HG02610 (cell line): ENCODE measurements around the gene WDR18.

Source experiments
- ATAC-seq: cut with Tn5 transposase; IDR thresholded peaks from one replicate; pipeline ENCODE4 v1.9.1; 2021; ENCODE audit warnings: mild to moderate bottlenecking, moderate library complexity; ENCODE audit not compliant: unreplicated experiment

The WDR18 gene, protein sequence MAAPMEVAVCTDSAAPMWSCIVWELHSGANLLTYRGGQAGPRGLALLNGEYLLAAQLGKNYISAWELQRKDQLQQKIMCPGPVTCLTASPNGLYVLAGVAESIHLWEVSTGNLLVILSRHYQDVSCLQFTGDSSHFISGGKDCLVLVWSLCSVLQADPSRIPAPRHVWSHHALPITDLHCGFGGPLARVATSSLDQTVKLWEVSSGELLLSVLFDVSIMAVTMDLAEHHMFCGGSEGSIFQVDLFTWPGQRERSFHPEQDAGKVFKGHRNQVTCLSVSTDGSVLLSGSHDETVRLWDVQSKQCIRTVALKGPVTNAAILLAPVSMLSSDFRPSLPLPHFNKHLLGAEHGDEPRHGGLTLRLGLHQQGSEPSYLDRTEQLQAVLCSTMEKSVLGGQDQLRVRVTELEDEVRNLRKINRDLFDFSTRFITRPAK

DNA sequence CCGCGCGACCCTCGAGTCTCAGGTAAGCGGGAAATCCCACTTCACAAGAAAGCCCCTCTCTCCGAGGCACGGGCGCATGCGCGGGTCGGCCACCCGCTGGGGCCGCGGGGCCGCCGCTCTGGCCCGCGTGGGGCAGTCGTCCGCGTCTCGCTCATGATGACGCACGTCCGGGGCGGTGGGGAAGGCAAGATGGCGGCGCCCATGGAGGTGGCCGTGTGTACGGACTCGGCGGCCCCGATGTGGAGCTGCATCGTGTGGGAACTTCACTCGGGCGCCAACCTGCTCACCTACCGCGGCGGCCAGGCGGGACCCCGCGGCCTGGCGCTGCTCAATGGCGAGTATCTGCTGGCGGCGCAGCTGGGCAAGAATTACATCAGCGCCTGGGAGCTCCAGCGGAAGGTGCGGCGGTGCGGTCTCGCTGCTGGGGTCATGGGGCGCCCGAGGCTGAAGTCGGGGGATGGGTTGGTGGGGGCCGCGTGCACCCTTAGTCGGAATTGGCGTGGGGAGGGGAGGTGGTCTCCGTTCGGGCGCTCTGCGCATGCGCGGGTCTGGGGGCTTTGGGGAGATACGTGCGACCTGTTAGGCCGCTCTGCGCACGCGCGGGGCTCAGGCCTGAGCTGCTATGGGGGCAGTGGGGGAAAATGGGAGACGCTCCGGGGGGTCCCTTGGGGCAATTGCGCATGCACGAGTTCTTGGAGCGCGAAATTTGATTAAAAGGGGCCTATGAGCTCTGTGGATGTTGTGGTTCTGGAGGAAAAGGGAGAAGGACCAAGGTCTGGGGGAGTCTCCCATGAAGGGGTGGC is at the start of gene WDR18:
TSS of gene WDR18 (plus strand) at position 181 of the 803 bp plus-strand sequence. CDS start at position 190, 9 bp downstream.
- peak; percentile 77 for ATAC-seq

DNA sequence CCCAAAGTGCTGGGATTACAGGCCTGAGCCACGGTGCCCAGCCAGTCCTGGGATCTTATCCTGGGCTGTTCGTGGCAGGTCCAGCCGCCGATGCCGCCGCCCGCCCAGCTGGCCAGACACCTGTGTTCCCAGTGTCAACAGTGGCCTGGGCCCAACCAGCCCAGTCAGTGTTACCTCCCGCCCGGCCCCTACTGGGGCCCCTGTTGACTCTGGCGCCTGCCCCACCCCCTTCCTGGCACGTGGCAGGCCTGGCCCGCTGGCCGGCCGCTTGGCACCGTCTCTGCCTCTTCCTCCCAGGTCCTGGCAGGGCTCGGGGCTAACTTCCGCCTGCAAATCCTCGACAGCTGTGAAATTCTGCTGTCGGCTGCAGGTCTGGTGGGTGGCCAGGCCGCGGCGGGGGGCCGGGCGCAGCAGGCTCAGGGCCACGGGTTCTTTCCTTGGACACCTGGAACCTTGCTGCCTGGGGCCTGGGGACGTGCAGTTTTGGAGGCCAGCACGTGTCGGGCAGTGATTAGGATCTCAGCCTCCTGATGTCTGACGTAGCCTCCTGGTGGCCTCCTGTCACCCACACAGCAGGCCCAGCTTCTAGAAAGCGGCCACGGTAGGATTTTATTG is 49.2 kb upstream of the WDR18 start:
- ATAC-seq = no peak

DNA sequence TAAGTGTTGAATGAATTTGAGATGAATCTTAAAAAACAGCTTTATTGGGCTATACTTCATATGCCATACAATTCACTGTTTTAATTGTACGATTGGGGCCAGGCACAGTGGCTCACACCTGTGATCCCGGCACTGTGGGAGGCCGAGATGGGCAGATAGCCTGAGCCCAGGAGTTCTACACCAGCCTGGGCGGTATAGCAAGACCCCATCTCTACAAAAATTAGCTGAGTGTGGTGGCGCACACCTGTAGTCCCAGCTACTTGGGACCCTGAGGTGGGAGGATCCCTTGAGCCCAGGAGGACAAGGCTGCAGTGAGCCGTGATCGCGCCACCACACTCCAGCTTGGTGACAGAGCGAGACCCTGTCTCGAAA is 48.0 kb upstream of the WDR18 start:
- no peak for ATAC-seq

DNA sequence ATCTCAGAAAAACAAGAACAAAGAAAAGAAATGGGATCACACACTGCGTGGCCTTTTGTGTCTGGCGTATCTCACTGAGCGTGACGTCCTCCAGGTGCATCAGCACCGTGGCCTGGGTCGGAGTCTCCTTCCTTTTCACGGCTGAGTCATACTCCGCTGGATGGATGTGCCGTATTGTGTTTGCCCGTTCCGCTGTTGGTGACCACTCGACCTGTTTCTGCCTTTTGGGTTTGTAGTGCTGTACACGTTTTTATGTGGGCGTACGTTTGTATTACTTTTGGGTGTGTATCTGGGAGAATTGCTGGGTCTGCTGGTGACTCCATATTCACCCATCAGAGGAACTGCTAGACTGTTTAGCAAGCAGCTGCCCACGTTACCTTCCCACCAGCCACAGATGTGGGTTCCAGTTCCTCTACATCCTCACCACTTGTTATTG is 46.9 kb upstream of the WDR18 start:
- no peak for ATAC-seq

DNA sequence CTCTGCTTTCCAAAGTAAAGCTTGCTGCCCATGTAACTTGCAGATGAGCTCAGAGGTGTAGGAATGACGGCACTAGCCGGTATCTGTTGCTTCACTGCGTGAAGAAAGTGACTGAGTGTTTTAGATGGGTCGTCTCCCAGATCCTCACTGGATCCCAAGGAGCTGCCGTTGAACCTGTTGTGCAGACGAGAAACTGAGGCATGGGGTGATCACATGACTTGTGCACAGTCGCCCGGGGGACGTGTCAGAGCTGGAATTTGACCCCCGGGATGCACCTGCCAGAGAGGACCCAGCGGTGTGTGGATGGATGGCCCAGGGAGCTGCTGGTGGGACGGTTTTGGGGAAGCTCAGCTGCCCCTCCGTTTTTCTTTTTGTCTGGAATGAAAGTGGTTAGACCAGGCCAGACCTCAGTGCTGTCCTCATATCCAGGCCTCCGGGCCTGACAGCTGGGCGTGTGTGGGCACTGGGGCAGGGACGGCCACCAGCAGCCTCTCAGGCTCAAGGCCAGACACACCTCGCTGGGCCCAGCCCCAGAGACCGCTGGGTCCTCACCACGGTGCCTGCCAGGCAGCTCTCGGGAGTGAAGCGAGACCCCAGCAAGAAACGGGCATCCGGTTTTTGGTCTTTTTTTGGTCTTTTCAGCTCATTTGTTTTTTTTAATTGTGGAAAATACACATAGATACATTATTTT is 45.8 kb upstream of the WDR18 start:
- ATAC-seq = no peak

DNA sequence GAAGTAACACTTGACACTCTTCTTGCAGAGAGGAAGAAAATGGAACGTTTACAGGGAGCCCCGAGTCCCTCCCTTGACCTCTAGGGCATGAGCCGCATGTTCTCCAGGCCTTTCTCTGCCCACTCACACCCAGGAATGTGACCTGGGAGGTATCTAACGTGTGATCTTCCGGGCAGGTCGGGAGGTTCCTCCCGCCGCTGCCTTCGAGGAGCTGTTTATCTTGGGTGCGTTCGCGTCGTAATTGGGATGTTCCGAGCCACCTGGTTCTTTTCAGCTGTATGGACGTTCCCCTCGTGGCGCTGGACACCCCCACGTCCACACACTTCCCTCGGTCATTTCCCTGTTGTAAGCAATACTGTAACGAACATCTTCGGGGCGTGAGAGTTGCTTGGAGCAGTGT is 44.7 kb upstream of the WDR18 start:
- ATAC-seq = no peak

DNA sequence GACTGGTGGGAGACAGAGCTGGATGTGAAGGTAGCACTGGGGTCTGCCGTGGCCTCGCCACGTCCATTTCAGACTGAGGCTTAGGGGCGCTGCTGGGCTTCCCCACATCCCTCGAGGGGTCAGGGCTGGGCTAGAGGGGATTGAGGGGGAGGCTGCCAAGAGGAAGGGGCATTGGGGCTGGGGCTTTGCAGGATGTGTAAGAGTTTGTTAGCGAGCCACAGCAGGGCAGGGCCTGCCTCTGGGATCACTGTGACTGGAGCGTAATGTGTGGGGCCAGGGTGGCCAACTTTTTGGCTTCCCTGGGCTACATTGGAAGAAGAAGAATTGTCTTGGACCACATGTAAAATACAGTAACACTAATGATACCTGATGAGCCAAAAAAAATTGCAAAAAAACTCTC is 44.2 kb upstream of the WDR18 start:
- no peak for ATAC-seq

DNA sequence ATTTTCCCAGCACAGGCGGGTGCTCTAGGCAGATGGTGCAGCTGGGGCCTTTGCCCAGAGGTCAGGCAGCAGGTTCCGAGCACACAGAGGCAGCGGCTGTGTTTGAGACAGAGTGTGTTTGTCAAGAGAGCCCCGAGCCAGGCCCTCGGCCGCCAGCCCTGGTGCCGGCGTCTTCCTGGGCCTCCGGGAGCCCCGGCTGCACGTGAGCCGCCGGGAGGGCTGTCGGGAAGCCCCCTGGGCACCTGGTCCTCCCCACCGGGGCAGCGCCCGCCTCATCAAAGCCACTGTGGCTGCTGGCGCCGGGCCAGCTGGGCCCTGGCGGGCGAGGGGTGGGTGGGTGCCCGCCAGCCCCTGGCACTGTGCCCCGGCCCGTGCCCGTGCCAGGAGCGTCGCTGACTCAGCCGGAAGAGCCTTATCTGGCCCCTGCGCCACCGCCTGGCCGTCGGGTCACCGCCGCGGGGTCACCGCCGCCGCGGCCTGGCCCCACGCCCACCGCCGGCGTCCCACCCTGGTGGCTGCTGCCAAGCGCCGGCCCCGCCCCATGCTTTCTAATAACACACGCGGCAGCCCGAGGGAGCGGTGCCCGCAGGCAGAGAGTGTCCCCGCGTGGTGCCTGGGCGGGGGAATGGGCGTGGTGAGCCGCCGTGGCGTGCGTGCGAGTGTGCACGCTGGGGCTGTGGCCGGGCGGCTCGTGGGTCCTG is 43.4 kb upstream of the WDR18 start:
- ATAC-seq = no peak

DNA sequence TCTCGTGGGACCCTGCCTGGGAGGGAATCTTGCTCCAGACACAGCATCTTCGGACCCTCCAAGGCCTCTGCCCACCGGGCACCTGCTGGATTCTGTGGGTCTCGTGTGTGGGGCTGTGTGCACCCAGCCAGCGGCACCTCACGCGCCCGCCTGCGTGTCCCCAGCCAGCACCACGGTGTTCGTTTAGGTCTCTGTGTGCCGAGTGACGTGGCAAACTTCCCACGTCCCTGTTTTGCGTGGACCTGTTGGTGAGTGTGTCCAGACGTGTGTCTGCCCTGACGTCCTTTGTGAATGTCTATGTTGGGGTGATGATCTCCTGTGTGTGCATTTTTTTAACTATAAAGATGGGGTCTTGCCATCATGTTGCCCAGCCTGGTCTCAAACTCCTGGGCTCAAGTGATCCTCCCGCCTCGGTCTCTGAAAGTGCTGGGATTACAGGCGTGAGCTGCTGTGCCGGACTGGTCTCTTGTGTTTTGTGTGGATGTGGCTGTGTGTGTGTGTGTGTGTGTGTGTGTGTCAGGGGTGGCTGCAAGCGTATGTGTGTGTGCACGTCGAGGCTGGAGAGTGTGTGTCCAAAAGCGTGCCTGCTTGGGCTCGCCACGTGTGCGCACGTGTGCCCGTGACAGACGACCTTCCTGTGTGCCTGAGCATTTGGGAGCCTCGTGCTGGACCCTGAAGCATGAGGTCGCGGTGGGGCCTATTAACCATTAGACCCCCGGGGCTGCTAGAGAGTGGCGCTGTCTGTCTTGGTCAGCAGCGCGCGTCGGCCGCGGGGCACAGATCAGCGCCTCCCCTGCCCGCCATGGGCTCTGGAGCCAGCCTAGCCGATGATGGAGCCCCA is 42.6 kb upstream of the WDR18 start:
- ATAC-seq = no peak

DNA sequence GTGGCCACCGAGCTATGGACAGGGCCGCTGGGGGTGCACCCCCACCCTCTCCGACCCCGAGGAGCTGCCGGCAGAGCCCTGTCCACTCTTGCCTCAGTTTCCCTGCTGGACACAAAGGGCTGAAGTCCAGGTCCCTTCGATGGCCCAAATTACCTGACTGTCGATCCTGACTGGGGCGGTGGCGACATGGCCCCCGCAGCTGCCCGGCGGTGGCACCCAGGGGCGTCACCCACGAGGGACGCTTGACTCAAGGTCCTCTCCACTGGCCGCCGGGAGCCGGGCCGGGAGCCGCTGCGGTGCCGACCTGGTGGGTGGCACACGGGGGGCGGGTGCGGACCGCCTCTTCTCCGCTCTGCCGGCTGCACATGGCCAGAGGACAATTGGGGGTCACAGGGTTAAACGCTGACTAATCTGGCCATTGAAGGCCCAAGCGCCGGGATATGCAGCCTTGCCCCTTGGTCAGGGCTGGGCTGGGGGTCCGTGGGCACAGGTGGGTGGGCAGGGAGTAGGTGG is 42.0 kb upstream of the WDR18 start:
- ATAC-seq = no peak

DNA sequence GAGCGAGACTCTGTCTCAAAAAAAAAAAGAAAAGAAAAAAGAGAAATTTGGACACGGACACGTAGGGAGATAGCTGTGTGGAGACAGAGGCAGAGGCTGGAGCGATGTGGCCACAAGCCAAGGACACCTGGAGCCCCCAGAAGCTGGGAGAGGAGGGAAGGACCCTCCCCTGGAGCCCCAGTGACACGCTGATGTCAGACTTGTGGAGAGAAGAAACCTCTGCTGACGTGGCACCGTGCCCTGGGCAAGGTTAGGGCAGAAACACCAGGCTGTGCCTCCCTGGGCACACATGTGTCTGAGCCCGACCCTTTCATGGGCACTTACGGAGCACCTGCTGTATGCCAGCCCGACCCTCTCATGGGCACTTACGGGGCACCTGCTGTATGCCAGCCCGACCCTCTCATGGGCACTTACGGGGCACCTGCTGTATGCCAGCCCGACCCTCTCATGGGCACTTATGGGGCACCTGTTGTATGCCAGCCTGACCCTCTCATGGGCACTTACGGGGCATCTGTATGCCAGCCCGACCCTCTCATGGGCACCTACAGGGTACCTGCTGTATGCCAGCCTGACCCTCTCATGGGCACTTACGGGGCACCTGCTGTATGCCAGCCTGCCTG is 40.5 kb upstream of the WDR18 start:
- no peak for ATAC-seq

DNA sequence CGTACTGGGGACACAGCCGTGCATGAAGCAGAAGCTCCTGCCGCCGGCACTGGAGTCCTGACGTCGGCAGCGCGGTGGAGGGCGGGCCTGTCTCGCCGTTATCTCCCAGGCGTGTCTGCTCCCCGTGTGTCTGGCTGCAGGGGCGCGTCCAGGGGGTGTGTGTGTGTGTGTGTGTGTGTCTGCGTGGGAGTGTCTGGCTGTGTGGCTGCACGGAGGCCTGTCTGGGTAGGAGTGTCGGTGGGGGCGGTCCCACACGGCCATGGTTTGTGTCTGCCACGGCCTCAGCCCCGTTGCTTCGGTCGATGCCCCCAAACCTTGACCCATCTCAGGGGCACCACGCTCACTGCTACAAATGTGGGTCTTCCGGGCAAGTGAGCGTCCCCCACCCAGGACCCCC is 40.0 kb upstream of the WDR18 start:
- ATAC-seq = no peak

DNA sequence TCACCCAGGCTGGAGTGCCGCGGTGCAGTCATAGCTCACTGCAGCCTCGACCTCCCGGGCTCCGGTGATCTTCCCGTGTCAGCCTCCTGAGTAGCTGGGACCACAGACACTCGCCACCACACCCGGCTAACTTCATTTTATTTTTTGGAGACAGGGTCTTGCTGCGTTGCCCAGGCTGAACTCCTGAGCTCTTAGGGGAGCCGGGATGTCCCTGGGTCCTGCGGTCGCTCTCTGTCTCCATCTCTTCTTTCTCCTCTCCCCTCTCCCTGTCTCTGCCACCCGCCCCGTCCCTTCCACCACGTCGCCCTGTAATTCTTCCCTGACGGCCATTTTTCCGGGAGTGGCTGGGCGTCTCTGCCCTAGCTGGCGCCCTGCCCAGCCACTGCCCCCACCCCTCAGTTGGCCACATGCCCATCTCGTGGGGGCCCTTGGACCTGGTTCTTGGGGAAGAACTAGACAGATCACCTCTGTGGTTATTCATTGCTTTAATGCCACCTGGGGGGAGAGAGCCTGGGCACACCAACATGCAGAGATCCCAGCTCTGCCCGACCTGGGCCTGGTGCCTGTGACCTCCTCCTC is 39.4 kb upstream of the WDR18 start:
- no peak for ATAC-seq

DNA sequence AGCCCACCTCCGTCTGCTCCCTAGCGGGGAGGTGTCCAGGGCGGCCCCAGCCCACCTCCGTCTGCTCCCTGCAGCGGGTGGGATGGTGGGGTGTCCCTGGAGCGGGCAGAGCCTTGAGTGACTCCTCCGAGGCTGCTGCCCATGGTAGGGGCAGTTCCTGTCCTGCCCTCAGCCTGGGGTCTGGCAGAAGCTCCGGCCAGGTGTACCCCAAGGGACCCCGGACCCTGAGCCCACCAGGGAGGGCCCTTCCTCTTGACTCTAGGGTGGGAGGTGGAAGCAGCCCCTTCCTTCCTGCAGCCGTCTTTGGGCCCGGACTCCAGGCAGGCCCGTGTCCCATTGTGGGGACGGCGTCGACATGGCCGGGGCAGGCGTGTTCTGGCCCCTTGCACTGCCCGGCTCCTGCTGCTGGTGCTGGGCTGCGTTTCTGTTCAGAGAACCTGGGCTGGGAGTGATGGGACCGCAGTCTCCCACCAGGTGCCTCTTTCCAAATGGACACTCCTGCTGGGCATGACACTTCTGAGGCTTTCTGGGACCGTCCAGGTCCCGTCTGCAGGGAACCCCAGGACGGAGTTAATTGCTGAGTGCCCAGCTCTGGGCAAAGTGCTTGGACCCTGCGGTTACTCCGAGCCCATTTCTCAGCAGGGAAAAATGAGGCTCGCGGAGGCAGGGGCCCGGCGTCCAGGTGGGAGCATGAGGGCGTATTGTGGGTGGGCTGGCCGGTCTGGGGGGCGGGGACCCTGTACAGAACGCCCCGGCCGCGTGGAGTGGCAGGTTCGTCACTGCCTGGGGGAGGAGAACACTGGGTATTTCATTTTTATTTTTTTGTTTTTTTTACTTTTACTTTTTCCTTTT is 38.5 kb upstream of the WDR18 start:
- ATAC-seq = no peak

DNA sequence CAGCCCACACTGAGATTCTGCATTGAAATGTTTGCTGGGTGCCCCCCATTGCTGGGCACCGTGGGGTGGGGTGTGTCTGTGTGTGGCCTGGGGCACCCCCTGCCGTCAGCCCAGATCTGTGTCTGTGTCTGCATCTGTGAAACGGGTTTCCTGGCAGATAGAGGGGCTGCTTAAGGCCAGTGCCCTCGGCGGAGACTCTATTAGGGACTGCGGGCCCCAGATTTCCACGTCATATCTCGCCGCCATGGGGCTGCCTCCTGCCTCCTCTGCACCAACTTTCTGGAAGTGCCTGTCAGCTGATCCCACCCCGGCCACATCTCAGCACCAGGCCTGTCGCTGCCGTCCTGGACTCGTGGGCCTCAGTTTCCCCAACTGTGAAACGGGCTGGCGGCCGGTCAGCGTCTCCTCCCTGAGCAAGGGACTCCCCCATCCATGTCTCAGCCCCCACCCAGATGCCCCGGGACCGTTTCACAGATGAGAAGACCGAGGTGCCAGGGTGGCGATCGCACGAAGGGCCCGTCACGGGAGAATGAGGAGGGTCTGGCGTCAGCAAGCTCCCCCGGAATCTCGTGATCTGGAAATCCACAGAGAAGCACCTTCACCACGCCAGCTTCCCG is 36.9 kb upstream of the WDR18 start:
- no peak for ATAC-seq

DNA sequence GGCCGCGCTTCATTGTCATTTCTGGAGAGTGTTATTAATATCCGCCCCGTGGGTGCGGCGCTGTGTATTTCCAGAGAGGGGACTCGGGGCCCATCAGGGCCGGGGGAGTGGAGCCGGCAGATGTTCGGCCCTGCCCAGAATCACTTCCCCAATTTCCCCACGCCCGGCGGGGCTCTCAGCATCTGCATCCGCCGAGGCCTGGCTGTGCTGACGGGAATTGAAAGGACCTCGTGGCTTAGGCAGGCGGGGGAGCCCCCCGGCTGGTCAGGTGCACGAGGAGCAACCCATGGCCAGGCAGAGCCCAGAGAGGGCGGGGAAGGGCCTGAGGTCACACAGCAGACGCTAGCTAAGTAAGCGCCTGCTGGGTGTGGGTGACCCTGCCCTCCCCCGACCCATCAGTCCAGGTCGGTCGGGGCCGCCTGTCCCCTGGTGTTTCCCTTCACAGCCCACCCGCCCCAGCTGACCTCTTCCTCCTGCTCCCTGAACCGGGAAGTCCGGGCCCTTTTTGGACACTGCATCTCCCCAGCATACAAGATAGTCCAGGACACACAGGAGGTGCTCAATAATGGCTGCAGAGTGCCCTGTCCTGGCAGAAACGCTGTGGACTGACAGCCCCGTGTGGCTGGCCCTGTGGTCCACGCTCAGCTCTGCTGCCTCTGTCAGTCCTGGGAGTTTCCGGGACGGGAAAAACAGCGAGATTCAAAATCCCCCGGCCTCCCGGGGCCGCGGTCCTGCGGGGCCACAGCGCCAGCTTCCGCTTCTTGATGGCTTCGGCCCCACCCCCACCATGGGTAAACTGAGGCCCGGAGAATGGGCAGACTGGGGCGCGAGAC is 36.2 kb upstream of the WDR18 start:
- peak; percentile 82 for ATAC-seq
